Neural cell (in vitro differentiated cells): ENCODE results near the gene ALK. TPM values are rescaled to one million over a fixed set of nuclear protein-coding genes. Genes with fewer than 3 reads are reported as not detected.

Source experiments
- H2AFZ ChIP-seq: fragments of 200-600, 300-800 bp; sonication (generic), shearing (Covaris generic); 2 replicates; pipeline ENCODE4 v1.6.0; 2014; ENCODE audit warnings: low read depth, mild to moderate bottlenecking, antibody characterized with exemption, low read length, moderate library complexity
- H3F3A ChIP-seq: fragments of 200-600 bp; shearing (Covaris generic); 2 replicates; pipeline ENCODE4 v1.6.1; 2016; ENCODE audit warnings: mild to moderate bottlenecking, moderate library complexity, mixed read lengths, antibody characterized with exemption, low read length; ENCODE audit not compliant: insufficient read depth, poor library complexity, severe bottlenecking
- H3K27ac ChIP-seq: fragments of 200-600, 300-800 bp; sonication (generic), shearing (Covaris generic); 2 replicates; pipeline ENCODE4 v1.5.1; 2014; ENCODE audit warnings: mild to moderate bottlenecking, low read length, moderate library complexity
- H3K27me3 ChIP-seq: fragments of 300-800, 200-600 bp; sonication (generic), shearing (Covaris generic); 2 replicates; pipeline ENCODE4 v1.6.0; 2014; ENCODE audit warnings: mild to moderate bottlenecking, low read depth, low read length, moderate library complexity; ENCODE audit not compliant: insufficient read depth
- H3K36me3 ChIP-seq: fragments of 300-800, 200-600 bp; sonication (generic), shearing (Covaris generic); 2 replicates; pipeline ENCODE4 v1.5.1; 2014; ENCODE audit warnings: mild to moderate bottlenecking, antibody characterized with exemption, low read length, moderate library complexity; ENCODE audit not compliant: insufficient read depth
- H3K4me2 ChIP-seq: fragments of 300-800, 200-600 bp; sonication (generic), shearing (Covaris generic); 2 replicates; pipeline ENCODE4 v1.6.0; 2014; ENCODE audit warnings: mild to moderate bottlenecking, low read length
- H3K4me3 ChIP-seq: fragments of 300-800, 200-600 bp; sonication (generic), shearing (Covaris generic); 2 replicates; pipeline ENCODE4 v1.5.1; 2014; ENCODE audit warnings: mild to moderate bottlenecking, low read length, moderate library complexity
- H3K79me2 ChIP-seq: fragments of 200-600 bp; shearing (Covaris generic); replicated peaks from 2 replicates; pipeline ENCODE4 v1.6.0; 2014; ENCODE audit warnings: mild to moderate bottlenecking, low read length, moderate library complexity; ENCODE audit not compliant: insufficient read depth
- H3K9ac ChIP-seq: fragments of 300-800, 200-600 bp; sonication (generic), shearing (Covaris generic); 2 replicates; pipeline ENCODE4 v1.6.1; 2016; ENCODE audit warnings: mild to moderate bottlenecking, low read length, mixed read lengths
- H3K9me2 ChIP-seq: fragments of 200-600 bp; shearing (Covaris generic); 2 replicates; pipeline ENCODE4 v1.6.1; 2016; ENCODE audit warnings: mild to moderate bottlenecking, low read length, mixed read lengths; ENCODE audit not compliant: insufficient read depth
- H3K9me3 ChIP-seq: fragments of 200-600, 300-800 bp; sonication (generic), shearing (Covaris generic); 2 replicates; pipeline ENCODE4 v1.6.1; 2016; ENCODE audit warnings: mild to moderate bottlenecking, mixed run types, low read length, moderate library complexity, mixed read lengths
- H4K20me1 ChIP-seq: fragments of 200-600 bp; shearing (Covaris generic); 2 replicates; pipeline ENCODE4 v1.6.1; 2016; ENCODE audit warnings: mild to moderate bottlenecking, mixed run types; ENCODE audit not compliant: insufficient read depth
- CTCF ChIP-seq: fragments of 450-650 bp; IDR thresholded peaks from 2 replicates; pipeline ENCODE4 v1.5.1; 2014; ENCODE audit warnings: antibody characterized with exemption, mild to moderate bottlenecking, moderate library complexity; ENCODE audit not compliant: poor library complexity, severe bottlenecking
- EP300 ChIP-seq: fragments of 450-650 bp; conservative IDR thresholded peaks from 2 replicates; pipeline ENCODE4 v1.6.1; 2014; ENCODE audit warnings: antibody characterized with exemption, mild to moderate bottlenecking, moderate library complexity; ENCODE audit not compliant: poor library complexity, severe bottlenecking
- EZH2 ChIP-seq: fragments of 200-600, 300-800 bp; shearing (Covaris generic), sonication (generic); IDR thresholded peaks from 2 replicates; pipeline ENCODE4 v1.6.1; 2014; ENCODE audit warnings: antibody characterized with exemption, low read length, borderline replicate concordance, mild to moderate bottlenecking; ENCODE audit not compliant: insufficient read depth, poor library complexity, severe bottlenecking
- MXI1 ChIP-seq: fragments of 450-650 bp; conservative IDR thresholded peaks from 2 replicates; pipeline ENCODE4 v1.6.1; 2014; ENCODE audit warnings: antibody characterized with exemption, mild to moderate bottlenecking; ENCODE audit not compliant: poor library complexity, severe bottlenecking
- POLR2AphosphoS5 ChIP-seq: IDR thresholded peaks from 2 replicates; pipeline ENCODE4 v1.6.1; 2012
- RAD21 ChIP-seq: fragments of 450-650 bp; conservative IDR thresholded peaks from 2 replicates; pipeline ENCODE4 v1.6.1; 2014; ENCODE audit warnings: antibody characterized with exemption, mild to moderate bottlenecking, moderate library complexity
- REST ChIP-seq: IDR thresholded peaks from 2 replicates; pipeline ENCODE4 v1.6.1; 2012; ENCODE audit warnings: borderline replicate concordance
- SMC3 ChIP-seq: fragments of 450-650 bp; conservative IDR thresholded peaks from 2 replicates; pipeline ENCODE4 v1.6.1; 2014; ENCODE audit warnings: antibody characterized with exemption, mild to moderate bottlenecking, moderate library complexity; ENCODE audit not compliant: poor library complexity
- TAF1 ChIP-seq: IDR thresholded peaks from 2 replicates; pipeline ENCODE4 v1.6.1; 2012; ENCODE audit warnings: low read depth
- polyA plus RNA-seq: library from polyadenylated mRNA; depleted of rRNA; stranded (reverse); fragments of >200 nt; gene quantifications from 2 replicates; pipeline ENCODE4 v1.2.3, GENCODE V29; 2014

Gene ALK
- polyA plus RNA-seq, 1 donor from 2014 or later, result 7.1 TPM

- Histone ChIP-seq H2AFZ (no peak overlapping the region), H3K36me3 (no peaks in the 10 kb centered on the region), H3K27me3 (no peaks in the 10 kb centered on the region), H3K4me2 (no peak overlapping the region), H3K9me2 (no peaks in the 10 kb centered on the region), H3K4me3 (no peak overlapping the region), H3K79me2 (no peaks in the 10 kb centered on the region), H3K27ac (no peak overlapping the region), H3F3A (no peaks in the 10 kb centered on the region), H3K9me3 (no peaks in the 10 kb centered on the region), H4K20me1 (no peaks in the 10 kb centered on the region), H3K9ac (no peak overlapping the region)
- TF ChIP-seq POLR2AphosphoS5, result no peak
- no peak for TF ChIP-seq CTCF
- TF ChIP-seq SMC3, result no peak
- no peak for TF ChIP-seq REST
- TF ChIP-seq MXI1, result no peak
- TF ChIP-seq EP300, result no peak
- no peak for TF ChIP-seq TAF1
- no peak for TF ChIP-seq RAD21
- no peak for TF ChIP-seq EZH2
These were observed 46.6 kb downstream of the ALK start for GRCh38 chr2:29874745-29875144.

GRCh38 chr2:29872870-29873269 is 48.5 kb downstream of the ALK start:
- Histone ChIP-seq H3K9ac (no peak overlapping the region), H3K36me3 (no peaks in the 10 kb centered on the region), H2AFZ (no peak overlapping the region), H3K9me2 (no peaks in the 10 kb centered on the region), H3F3A (no peaks in the 10 kb centered on the region), H4K20me1 (no peaks in the 10 kb centered on the region), H3K4me2 (no peak overlapping the region), H3K79me2 (no peaks in the 10 kb centered on the region), H3K4me3 (no peak overlapping the region), H3K27me3 (no peaks in the 10 kb centered on the region), H3K27ac (no peak overlapping the region), H3K9me3 (no peaks in the 10 kb centered on the region)
- TF ChIP-seq POLR2AphosphoS5 (no peak), REST (no peak), RAD21 (no peak), CTCF (no peak), MXI1 (no peak), SMC3 (no peak), TAF1 (no peak), EP300 (no peak), EZH2 (no peak)
